IPS DF 4.7 (cell line): ENCODE measurements around the gene SERPINB8.

Source experiments
- DNase-seq: peaks from one replicate; pipeline ENCODE4 v3.0.0-alpha.2; 2013; ENCODE audit warnings: low spot score; ENCODE audit errors: extremely low read depth

The SERPINB8 gene

DNA sequence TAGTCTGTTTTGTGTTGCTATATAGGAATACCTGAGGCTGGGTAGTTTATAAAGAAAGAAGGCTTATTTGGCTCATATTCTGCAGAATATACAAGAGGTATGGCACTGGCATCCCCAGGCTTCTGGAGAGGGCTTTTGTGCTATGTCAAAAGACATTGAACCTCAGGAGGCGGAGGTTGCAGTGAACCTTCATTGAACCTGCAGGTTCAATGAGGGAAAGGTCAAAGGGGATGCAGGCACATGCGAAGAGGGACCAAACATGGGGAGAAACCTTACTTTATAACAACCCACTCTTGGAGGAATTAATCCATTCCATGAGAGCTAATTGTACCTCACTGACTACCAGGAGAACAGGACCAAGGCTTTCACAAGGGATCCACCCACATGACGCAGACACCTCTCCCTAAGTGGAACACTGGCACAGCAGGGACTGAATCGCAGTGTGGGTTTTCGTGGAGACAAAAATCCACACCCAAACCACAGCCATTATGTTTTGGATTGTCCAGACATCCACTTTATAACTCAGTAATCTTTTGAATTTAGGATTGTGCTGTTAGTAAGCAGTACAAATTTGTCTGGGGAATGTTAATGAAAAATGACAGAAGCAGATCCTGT, 4.1 kb upstream of the SERPINB8 start:
- no peak for DNase-seq

DNA sequence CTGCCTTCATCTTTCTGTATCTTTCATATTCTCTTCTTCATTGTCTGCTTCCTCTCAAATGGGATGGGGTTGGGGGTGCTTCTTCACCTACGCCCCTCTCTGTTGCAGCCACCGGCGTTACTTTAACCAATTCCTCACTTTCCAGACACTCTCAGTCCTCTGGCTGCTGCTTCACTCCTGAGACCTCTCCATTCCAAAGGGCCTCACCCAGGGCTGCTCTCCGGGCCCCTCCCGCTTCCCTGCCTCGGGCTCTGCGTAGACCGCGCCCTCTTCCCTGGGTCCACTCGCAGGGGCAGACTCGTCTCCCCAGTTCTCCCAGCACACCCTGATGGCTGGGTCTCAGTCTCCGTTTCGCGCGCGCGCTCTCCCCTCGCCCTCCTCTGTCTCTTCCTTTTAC, 926 bp downstream of the SERPINB8 start:
- DNase-seq, result no peak

- DNase-seq, result no peak
Measured at GRCh38 chr18:63971320-63972001, 1.6 kb downstream of the SERPINB8 start.

DNA sequence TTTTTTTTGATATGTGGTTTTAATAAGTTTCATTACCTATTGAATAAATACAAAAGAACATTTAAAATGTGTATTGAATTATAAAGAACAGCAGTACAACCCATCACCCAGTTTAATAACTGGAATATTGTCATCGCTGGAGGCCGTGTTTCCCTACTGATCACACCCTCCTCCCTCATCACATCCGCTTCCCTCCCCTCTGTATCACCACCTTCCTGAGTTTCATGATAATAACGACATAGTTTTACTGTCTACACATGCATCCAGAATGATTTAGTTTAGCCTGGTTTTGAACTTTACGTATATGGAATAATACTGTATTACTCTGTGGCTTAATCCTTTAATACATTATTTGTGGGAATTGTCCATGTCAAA, 2.1 kb downstream of the SERPINB8 start:
- DNase-seq, result no peak

DNA sequence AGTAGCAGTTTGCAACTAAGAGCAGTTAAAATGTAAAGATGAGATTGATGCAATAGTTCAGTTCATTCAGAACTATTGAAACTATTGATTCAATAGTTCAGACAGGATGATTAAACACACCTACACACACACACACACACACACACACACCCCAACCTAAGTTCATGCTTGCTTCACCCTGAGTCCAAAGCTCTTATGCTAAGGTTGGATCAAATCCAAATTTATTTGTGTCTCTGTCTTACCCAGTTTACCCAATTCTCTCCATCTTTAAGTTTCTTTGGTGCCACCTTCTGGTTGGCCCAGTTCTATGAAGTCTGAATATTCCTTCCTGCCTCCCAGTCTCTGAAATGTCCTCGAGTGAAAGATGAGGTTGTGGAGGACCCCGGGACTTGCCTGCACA, 5.1 kb downstream of the SERPINB8 start:
- no peak for DNase-seq

DNA sequence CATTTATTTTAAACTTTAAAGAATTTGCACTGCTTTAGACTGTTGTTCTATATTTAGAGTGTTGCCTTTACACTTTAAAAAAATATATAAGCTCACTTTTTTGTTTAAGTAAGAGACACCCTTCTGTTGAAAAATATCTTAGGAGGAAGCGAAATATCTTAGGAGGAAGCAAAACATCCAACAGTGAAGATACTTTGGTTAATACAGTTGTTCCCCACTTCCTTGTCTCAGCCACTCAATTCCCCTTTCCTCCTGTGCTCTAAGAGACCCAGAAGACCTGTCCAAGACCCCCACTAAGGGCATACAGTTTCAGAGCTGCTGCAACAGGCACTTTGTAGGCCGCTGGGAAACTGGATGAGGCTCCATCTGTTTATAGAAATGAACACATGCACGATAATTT, 5.7 kb downstream of the SERPINB8 start:
- no peak for DNase-seq

GRCh38 chr18:63977040-63977439, 7.2 kb downstream of the SERPINB8 start:
- DNase-seq, result no peak

GRCh38 chr18:63979409-63979920, 9.6 kb downstream of the SERPINB8 start:
- DNase-seq, result no peak

GRCh38 chr18:63980027-63980426, 10.1 kb downstream of the SERPINB8 start:
- DNase-seq, result no peak

DNA sequence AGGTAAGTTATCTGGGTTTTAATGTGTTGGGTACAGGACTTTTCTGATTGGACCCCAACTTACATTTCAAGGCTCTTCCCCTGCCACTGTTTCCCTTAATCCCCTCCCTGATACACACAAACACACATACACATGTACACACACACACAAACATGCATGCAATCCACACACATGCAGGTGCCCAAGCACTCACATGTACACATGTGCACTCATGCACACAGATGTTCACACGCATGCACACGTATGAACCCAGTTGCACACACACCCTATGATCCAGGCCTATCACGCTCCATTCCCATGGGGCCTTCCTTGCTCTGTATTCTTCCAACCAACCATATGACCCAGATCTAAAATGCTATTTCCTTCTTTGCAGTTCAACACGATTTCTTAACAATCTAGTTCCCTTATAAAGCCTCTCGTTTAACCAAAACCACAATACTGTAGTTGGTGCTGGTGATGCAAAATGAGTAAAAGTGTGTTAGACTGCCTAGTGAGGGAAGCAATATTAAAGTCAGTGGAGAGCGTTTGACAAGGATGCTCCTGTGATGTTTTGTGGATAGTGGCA, 11.1 kb downstream of the SERPINB8 start:
- DNase-seq, result no peak

GRCh38 chr18:63981719-63982118, 11.8 kb downstream of the SERPINB8 start:
- DNase-seq, result no peak

DNA sequence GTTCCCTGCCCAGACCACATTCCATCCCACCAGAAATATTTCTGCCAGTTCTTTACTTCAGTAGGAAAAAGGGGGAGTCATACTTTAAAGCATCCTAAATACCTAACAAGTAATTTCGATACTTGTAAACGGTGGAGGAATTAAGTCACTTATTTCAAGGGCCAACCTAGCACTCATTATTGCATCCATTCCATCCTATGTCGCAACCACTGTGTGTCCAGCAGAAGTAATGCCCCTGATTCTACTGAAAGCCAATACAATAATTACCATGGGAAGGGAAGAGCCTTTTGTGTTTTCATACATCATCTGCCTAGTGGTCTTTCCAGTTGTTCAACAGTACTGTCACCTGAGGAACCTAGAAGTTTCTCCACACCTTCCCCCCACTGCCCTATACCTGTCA, 12.5 kb downstream of the SERPINB8 start:
- no peak for DNase-seq

GRCh38 chr18:63986885-63987284, 17.0 kb downstream of the SERPINB8 start:
- DNase-seq, result no peak

DNA sequence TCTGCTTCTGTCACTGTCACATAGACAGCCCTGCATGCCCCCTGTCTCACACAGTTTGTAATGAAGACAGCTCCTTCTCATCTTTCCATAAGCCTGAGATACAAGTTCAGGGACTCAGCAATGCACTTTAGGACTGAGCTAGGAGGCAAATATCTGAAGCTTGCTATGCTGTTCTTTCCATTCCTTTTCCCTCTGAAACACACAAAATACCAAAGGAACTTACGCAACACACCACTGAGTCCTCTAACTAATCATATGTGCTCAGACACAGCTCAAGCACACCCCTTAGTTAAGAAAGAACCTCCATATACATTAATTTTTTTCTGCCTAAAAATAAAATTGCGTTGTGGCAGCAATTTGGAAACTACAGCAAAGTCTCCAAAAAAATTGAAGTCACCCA, 17.9 kb downstream of the SERPINB8 start:
- no peak for DNase-seq

GRCh38 chr18:63992751-63993150, 22.9 kb downstream of the SERPINB8 start:
- DNase-seq, result no peak

DNA sequence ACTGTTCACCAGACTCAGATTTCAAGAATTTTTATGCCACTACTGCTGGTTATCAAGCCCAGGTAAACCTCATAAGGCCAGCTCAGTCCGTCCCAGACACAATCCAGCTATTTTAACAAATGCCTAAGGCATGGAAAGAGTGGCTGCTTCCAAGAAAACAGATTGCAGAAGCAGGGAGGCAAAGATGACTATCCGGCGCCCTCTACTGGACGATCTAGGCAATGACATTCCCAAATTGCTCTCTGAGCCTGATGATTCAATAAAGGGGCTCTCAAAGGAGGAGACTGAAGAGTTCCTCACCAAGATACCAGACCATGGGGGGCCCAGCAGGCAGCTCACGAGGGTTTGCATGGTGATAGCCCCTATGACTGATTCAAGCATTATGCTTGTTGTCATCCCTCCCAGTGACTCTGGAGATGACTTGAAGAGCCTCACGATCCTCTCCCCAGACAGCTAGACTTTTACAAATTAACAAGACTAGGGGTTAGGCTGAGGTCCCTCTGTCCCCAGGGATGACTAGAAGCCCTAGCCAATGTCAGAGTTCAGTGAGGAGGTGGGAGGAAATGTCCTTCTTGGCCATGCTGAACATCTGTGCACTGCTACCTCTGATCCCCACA, 25.0 kb downstream of the SERPINB8 start:
- DNase-seq, result no peak

DNA sequence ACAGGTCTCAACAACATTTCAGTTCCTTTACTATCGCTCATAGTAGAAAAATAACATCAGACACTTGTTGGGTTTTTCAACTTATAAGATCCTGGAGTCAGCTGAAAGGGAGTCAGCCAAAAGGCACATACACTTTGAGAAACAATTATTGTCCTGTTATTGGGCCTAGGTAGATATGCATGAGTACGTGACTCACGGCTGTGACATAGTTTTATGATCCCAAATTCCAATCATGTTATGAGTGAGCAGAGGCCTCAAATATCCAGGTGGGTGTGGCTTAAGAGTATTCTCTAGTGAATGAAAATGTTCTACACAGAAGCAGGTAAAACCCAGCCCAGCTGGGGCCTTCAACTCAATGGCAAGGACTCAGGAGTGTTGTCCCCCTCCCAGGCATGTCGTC, 27.2 kb downstream of the SERPINB8 start:
- no peak for DNase-seq

DNA sequence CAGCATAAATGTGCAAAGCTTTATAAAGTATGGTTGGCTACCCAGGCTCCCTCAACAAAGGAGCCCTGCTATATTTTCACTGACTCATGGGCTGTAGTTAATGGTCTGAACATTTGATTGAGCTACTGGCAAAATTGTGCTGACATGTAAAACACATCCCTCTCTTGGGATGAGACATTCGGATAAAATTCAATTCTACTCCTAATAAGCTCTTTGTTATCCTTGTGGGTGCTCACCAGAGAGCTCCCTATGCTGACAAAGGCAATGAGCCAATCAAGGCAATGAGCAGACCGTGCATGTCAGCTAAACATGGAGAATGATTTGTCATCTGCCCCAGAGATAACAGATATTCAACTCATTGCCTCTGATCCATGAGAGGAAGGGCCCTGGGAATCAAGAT, 27.7 kb downstream of the SERPINB8 start:
- DNase-seq, result no peak

- DNase-seq, result no peak
Measured at GRCh38 chr18:63999871-64000270, 30.0 kb downstream of the SERPINB8 start.

DNA sequence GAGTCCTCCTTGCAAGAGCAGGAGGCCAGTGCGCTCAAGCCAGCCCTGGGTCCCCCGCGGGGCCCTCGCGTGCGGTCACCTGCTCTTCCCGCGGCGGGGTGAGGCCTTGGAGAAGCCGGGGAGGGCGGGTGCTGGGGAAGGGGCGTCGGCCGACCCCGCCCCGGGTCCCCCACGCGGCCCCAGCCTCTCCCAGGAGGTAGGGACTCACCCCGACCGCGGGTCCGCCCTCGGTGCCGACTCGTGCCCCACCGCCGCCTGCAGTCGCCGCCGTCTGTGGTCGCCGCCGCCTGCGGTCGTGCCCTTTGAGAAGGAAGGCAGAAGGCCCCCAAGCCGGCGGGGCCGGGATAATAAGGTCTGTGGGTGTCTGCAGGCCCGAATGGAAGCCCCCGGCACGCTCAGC, 32.7 kb downstream of the SERPINB8 start:
- no peak for DNase-seq

DNA sequence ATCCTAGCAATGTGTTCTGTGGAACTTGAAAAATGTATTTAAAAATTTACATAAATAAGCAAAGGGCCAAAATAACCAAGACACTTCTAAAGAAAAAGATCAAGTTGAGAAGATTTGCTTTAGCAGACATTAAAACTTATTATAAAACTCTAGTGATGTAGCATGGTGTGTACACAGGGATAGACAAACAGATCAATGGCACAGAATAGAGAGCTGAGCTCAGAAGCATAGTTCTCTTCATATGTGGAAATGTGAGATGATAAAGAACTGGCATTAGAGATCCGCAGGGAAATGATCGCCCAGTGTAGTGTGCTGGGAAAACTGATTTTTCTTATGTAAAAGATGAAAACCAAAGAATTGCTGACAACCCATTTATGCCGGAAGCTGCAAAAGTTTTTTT, 39.4 kb downstream of the SERPINB8 start:
- no peak for DNase-seq

GRCh38 chr18:64011513-64011912, 41.6 kb downstream of the SERPINB8 start:
- no peak for DNase-seq

DNA sequence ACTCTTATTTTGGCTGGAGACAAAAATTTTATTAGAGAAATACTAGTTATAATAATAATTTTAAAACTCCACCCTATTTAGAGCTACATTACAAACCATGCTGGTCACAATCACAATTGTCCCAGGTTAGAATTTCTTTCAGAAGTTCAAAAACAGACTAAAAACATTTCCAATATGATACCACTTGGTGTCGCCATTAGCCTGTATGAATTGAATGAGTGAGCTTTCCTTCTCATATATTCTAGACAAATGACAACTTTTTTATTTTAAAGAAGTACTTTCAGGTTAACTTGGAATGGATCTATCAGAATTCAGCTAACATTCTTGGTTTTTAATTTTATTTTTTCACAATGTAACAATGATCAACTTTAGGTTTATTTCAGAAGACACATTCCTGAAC, 48.0 kb downstream of the SERPINB8 start:
- no peak for DNase-seq
